ENCODE results near the gene KBTBD4. TPM values are rescaled to one million over a fixed set of nuclear protein-coding genes. Genes with fewer than 3 reads are reported as not detected.

The KBTBD4 gene
- total and polyA plus RNA-seq, 2 of the 8 experiments (the other 6 are each of a cell fraction or from before 2014, with no cell fraction given): 12.0 to 19.5 TPM

DNA sequence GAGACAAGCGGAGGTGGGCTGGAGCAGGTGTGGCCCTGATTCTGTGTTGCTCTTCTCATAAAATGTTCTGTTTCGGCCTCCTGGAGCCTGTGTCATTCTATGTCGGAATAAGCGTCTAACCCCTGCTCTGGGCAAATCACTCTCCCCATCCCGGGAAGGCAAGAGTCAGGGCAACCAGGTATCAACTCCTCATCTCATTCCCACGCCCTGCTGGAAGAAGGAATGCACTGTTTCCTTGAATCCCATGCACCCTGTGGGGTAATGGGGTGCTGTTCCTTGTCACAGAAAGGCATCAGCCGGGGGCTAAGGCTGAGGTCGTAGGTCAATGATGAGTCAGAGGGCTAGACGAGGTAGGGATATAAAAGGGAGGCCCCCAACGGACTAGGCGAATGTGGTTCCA is 10.3 kb upstream of the KBTBD4 start:
- no peak for DNase-seq (ENCODE audit: low read depth in 1 of 2, low spot score in 2 of 2)
- TF ChIP-seq SIRT6 (IDR thresholded peaks at IDR 0.05; ENCODE audit: low read length): no peak
- no peak for TF ChIP-seq TAF1 (IDR thresholded peaks at IDR 0.05; ENCODE audit: low read depth, low read length)
- no peak for TF ChIP-seq ZNF274 (IDR thresholded peaks at IDR 0.05; ENCODE audit: borderline replicate concordance, extremely low read depth, low read length)
- TF ChIP-seq, protein P1, sequence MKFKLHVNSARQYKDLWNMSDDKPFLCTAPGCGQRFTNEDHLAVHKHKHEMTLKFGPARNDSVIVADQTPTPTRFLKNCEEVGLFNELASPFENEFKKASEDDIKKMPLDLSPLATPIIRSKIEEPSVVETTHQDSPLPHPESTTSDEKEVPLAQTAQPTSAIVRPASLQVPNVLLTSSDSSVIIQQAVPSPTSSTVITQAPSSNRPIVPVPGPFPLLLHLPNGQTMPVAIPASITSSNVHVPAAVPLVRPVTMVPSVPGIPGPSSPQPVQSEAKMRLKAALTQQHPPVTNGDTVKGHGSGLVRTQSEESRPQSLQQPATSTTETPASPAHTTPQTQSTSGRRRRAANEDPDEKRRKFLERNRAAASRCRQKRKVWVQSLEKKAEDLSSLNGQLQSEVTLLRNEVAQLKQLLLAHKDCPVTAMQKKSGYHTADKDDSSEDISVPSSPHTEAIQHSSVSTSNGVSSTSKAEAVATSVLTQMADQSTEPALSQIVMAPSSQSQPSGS (IDR thresholded peaks at IDR 0.05; ENCODE audit: low read length): no peak
- no peak for TF ChIP-seq GTF2F1 (IDR thresholded peaks at IDR 0.05; ENCODE audit: borderline replicate concordance, low read depth, low read length)
- no peak for TF ChIP-seq NANOG (IDR thresholded peaks at IDR 0.05; ENCODE audit: insufficient read depth, low read depth, low read length, poor library complexity, severe bottlenecking)
- no peak for TF ChIP-seq SIX5 (IDR thresholded peaks at IDR 0.05; ENCODE audit: low read depth, low read length)
- no peak for TF ChIP-seq RNF2 (IDR thresholded peaks at IDR 0.05; ENCODE audit: borderline replicate concordance, low read depth, low read length, missing control alignments, poor library complexity, severe bottlenecking)
- no peak for TF ChIP-seq BCL11A (IDR thresholded peaks at IDR 0.05; ENCODE audit: low read depth in 2 of 2, low read length in 2 of 2)
- TF ChIP-seq EP300 (IDR thresholded peaks at IDR 0.05; ENCODE audit: borderline replicate concordance in 1 of 2, low read depth in 2 of 2, low read length in 2 of 2): no peak
- TF ChIP-seq POLR2AphosphoS5 (IDR thresholded peaks at IDR 0.05; ENCODE audit: low read depth, low read length): no peak

More for the DNA sequence above, 10.3 kb upstream of the KBTBD4 start:
- no peak overlapping the region for H3K4me2 ChIP-seq (ENCODE audit: insufficient read depth in 1 of 2, low read depth in 2 of 2, low read length in 2 of 2)
- no peak for FAIRE-seq
- H2BK15ac ChIP-seq (ENCODE audit: low read length): no peak overlapping the region
- peaks cover 1 to 5% (median 2%) of the 10 kb centered on the region in 4 experiments; a peak in 3 of 8 replicates for H3K36me3 ChIP-seq (ENCODE audit: control insufficient read depth in 2 of 4, insufficient read depth in 4 of 4, low read length in 3 of 4)
- H2BK20ac ChIP-seq (ENCODE audit: low read length): no peak overlapping the region
- no peak overlapping the region for H2BK12ac ChIP-seq (ENCODE audit: low read depth, low read length)
- peaks cover 0 to 18% (median 16%) of the 10 kb centered on the region in 4 experiments; a peak in 6 of 7 replicates for H3K27me3 ChIP-seq (replicated peaks in 1 of 4; ENCODE audit: control insufficient read depth in 3 of 4, extremely low read depth in 1 of 4, insufficient read depth in 3 of 4, low read length in 3 of 4)
- H3K27ac ChIP-seq (ENCODE audit: low read depth, low read length): no peak overlapping the region
- ChIA-PET CTCF (ENCODE audit: partially characterized antibody) (interaction anchor here (1.9 kb wide), 1 partner anchor 9 kb away, joined by 5 read pairs; no protein-coding TSS in a partner anchor), POLR2A (ENCODE audit: partially characterized antibody) (interaction anchor here (0.7 to 1.9 kb wide), 2 partner anchors 9 to 127 kb away, joined by 3 to 17 read pairs; partner anchors contain the start of genes KBTBD4 and NDUFS3)
- H3K79me2 ChIP-seq (ENCODE audit: control insufficient read depth in 1 of 2, insufficient read depth in 2 of 2, low read length in 2 of 2): no peaks in the 10 kb centered on the region
- no peak overlapping the region for H2AK5ac ChIP-seq (ENCODE audit: low read depth, low read length)
- H3K4ac ChIP-seq (replicated peaks; ENCODE audit: insufficient read length, low read depth, low read length): no peak overlapping the region
- no peak overlapping the region for H2AFZ ChIP-seq (ENCODE audit: low read length)
- no peak overlapping the region for H3K14ac ChIP-seq (ENCODE audit: insufficient read length)
- H3K23ac ChIP-seq (ENCODE audit: insufficient read length): no peak overlapping the region
- H3K9ac ChIP-seq (replicated peaks in 1 of 4; ENCODE audit: extremely low read depth in 1 of 4, low read depth in 3 of 4, low read length in 3 of 4): no peak overlapping the region
- peaks cover 2% of the 10 kb centered on the region; the same call in 1 of the 2 replicates for H3K23me2 ChIP-seq (ENCODE audit: low read depth, low read length)
- no peak overlapping the region for H4K91ac ChIP-seq (replicated peaks; ENCODE audit: insufficient read length, low read length)
- H4K5ac ChIP-seq (ENCODE audit: insufficient read length, low read depth, low read length): no peak overlapping the region
- H3K4me1 ChIP-seq (replicated peaks in 1 of 4; ENCODE audit: control insufficient read depth in 3 of 4, insufficient read depth in 4 of 4, low read length in 3 of 4): peaks cover 0 to 4% (median 4%) of the 10 kb centered on the region in 4 experiments; a peak in 6 of 7 replicates
- no peak overlapping the region for H3K4me3 ChIP-seq (ENCODE audit: extremely low read depth in 1 of 4, insufficient read depth in 2 of 4, low read depth in 3 of 4, low read length in 4 of 4)
- WGBS, 2 experiments (ENCODE audit: extremely low coverage in 1 of 2, insufficient coverage in 1 of 2, insufficient read length in 1 of 2, insufficient replicate concordance in 2 of 2, low coverage in 1 of 2, low lambda C conversion rate in 2 of 2, missing lambda C conversion rate in 1 of 2): 90% methylated on average over 11 of the region's 11 CpGs; no CpG with 5 or more reads in 1 of the 2 experiments
- no peak overlapping the region for H3K18ac ChIP-seq (ENCODE audit: extremely low read depth, low read length)
- H4K20me1 ChIP-seq (replicated peaks in 1 of 2; ENCODE audit: control insufficient read depth in 1 of 2, insufficient read depth in 2 of 2, low read length in 2 of 2): no peaks in the 10 kb centered on the region
- no peak overlapping the region for H3K56ac ChIP-seq (replicated peaks; ENCODE audit: insufficient read length, low read depth, low read length)
- H2BK120ac ChIP-seq (replicated peaks; ENCODE audit: low read depth, low read length): no peak overlapping the region
- no peak overlapping the region for H4K8ac ChIP-seq (ENCODE audit: extremely low read depth, insufficient read depth, low read length)
- no peak overlapping the region for H2BK5ac ChIP-seq (ENCODE audit: low read depth, low read length)
- H3K9me3 ChIP-seq (ENCODE audit: insufficient read depth in 2 of 2, low read depth in 1 of 2, low read length in 1 of 2): no peaks in the 10 kb centered on the region
- no peaks in the 10 kb centered on the region for H3K79me1 ChIP-seq (ENCODE audit: low read depth, low read length)
